WTC11 (cell line): ENCODE results near the gene TAB3.

ENCODE experiments used
- CREM ChIP-seq: sonication (generic); formaldehyde crosslinking; IDR thresholded peaks from 2 replicates; pipeline ENCODE4 v1.8.1; 2022; ENCODE audit warnings: mild to moderate bottlenecking, missing genetic modification reagents, moderate library complexity
- FOXK1 ChIP-seq: sonication (generic); formaldehyde crosslinking; IDR thresholded peaks from 2 replicates; pipeline ENCODE4 v1.8.0; 2022; ENCODE audit warnings: mild to moderate bottlenecking, moderate library complexity, missing genetic modification reagents
- GABPB1 ChIP-seq: sonication (generic); formaldehyde crosslinking; IDR thresholded peaks from 2 replicates; pipeline ENCODE4 v1.8.1; 2023; ENCODE audit warnings: mild to moderate bottlenecking, missing genetic modification reagents
- HMGA2 ChIP-seq: fragments of 250-450 bp; sonication (Bioruptor Pico); IDR thresholded peaks from 2 replicates; pipeline ENCODE4 v1.4.0; 2021; ENCODE audit warnings: mild to moderate bottlenecking, moderate library complexity
- NFYB ChIP-seq: sonication (generic); formaldehyde crosslinking; conservative IDR thresholded peaks from 2 replicates; pipeline ENCODE4 v1.8.0; 2022; ENCODE audit warnings: low read depth, missing genetic modification reagents
- NR2C2 ChIP-seq: sonication (generic); formaldehyde crosslinking; IDR thresholded peaks from 2 replicates; pipeline ENCODE4 v1.8.0; 2022; ENCODE audit warnings: mild to moderate bottlenecking, missing genetic modification reagents
- RELA ChIP-seq: sonication (generic); formaldehyde crosslinking; IDR thresholded peaks from 2 replicates; pipeline ENCODE4 v1.8.1; 2022; ENCODE audit warnings: missing genetic modification reagents, mild to moderate bottlenecking, borderline replicate concordance
- TF ChIP-seq, protein P1 (sequence below): sonication (generic); formaldehyde crosslinking; IDR thresholded peaks from 2 replicates; pipeline ENCODE4 v1.8.0; 2022; ENCODE audit warnings: mild to moderate bottlenecking, missing genetic modification reagents
- TF ChIP-seq, protein P2 (sequence below): fragments of 200-600 bp; IDR thresholded peaks from 2 replicates; pipeline ENCODE4 v1.8.0; 2022; ENCODE audit warnings: antibody characterized with exemption
- TF ChIP-seq, protein P3 (sequence below): sonication (generic); formaldehyde crosslinking; IDR thresholded peaks from 2 replicates; pipeline ENCODE4 v1.8.0; 2022; ENCODE audit warnings: mild to moderate bottlenecking, missing genetic modification reagents
- TF ChIP-seq, protein P4 (sequence below): sonication (generic); formaldehyde crosslinking; IDR thresholded peaks from 2 replicates; pipeline ENCODE4 v1.8.1; 2022; ENCODE audit warnings: missing genetic modification reagents, borderline replicate concordance
- TF ChIP-seq, protein P5 (sequence below): sonication (generic); formaldehyde crosslinking; IDR thresholded peaks from 2 replicates; pipeline ENCODE4 v1.8.1; 2023; ENCODE audit warnings: mild to moderate bottlenecking, missing genetic modification reagents, moderate library complexity

DNA sequence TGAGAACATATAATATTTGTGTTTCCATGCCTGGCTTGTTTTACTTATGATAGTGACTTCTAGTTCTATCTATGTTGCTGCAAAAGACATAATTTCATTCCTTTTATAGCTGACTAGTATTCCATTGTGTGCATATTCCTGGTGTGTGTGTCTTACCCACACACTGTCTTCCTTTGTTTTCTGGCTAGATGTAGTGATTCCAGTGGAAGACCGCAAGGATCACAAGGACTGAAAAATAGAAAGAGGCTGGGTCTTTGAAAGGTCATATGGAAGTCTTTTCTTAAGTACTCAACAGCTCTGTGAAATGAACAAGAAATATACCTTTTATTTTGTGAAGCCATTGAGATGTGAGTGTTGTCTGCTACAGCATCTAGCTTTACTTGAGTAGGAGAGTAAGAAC, 29.4 kb upstream of the TAB3 start:
- TF ChIP-seq, protein P1, sequence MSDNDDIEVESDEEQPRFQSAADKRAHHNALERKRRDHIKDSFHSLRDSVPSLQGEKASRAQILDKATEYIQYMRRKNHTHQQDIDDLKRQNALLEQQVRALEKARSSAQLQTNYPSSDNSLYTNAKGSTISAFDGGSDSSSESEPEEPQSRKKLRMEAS: no peak
- TF ChIP-seq, protein P2, sequence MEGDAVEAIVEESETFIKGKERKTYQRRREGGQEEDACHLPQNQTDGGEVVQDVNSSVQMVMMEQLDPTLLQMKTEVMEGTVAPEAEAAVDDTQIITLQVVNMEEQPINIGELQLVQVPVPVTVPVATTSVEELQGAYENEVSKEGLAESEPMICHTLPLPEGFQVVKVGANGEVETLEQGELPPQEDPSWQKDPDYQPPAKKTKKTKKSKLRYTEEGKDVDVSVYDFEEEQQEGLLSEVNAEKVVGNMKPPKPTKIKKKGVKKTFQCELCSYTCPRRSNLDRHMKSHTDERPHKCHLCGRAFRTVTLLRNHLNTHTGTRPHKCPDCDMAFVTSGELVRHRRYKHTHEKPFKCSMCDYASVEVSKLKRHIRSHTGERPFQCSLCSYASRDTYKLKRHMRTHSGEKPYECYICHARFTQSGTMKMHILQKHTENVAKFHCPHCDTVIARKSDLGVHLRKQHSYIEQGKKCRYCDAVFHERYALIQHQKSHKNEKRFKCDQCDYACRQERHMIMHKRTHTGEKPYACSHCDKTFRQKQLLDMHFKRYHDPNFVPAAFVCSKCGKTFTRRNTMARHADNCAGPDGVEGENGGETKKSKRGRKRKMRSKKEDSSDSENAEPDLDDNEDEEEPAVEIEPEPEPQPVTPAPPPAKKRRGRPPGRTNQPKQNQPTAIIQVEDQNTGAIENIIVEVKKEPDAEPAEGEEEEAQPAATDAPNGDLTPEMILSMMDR: no peak
- TF ChIP-seq NFYB (CRISPR knock-in tag): no peak
- no peak for TF ChIP-seq HMGA2 (CRISPR knock-in tag)
- TF ChIP-seq NR2C2 (CRISPR knock-in tag): no peak
- no peak for TF ChIP-seq CREM (CRISPR knock-in tag)
- no peak for TF ChIP-seq GABPB1 (CRISPR knock-in tag)
- TF ChIP-seq, protein P3, sequence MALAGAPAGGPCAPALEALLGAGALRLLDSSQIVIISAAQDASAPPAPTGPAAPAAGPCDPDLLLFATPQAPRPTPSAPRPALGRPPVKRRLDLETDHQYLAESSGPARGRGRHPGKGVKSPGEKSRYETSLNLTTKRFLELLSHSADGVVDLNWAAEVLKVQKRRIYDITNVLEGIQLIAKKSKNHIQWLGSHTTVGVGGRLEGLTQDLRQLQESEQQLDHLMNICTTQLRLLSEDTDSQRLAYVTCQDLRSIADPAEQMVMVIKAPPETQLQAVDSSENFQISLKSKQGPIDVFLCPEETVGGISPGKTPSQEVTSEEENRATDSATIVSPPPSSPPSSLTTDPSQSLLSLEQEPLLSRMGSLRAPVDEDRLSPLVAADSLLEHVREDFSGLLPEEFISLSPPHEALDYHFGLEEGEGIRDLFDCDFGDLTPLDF (CRISPR knock-in tag): no peak
- TF ChIP-seq RELA: no peak
- TF ChIP-seq, protein P4, sequence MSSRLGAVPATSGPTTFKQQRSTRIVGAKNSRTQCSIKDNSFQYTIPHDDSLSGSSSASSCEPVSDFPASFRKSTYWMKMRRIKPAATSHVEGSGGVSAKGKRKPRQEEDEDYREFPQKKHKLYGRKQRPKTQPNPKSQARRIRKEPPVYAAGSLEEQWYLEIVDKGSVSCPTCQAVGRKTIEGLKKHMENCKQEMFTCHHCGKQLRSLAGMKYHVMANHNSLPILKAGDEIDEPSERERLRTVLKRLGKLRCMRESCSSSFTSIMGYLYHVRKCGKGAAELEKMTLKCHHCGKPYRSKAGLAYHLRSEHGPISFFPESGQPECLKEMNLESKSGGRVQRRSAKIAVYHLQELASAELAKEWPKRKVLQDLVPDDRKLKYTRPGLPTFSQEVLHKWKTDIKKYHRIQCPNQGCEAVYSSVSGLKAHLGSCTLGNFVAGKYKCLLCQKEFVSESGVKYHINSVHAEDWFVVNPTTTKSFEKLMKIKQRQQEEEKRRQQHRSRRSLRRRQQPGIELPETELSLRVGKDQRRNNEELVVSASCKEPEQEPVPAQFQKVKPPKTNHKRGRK (CRISPR knock-in tag): no peak
- TF ChIP-seq FOXK1 (CRISPR knock-in tag): no peak
- TF ChIP-seq, protein P5, sequence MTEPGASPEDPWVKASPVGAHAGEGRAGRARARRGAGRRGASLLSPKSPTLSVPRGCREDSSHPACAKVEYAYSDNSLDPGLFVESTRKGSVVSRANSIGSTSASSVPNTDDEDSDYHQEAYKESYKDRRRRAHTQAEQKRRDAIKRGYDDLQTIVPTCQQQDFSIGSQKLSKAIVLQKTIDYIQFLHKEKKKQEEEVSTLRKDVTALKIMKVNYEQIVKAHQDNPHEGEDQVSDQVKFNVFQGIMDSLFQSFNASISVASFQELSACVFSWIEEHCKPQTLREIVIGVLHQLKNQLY (CRISPR knock-in tag): no peak
